WTC11 (cell line): ENCODE data around the gene FHIT. TPM values are rescaled to one million over a fixed set of nuclear protein-coding genes. Genes with fewer than 3 reads are reported as not detected.

Experiments used
- ATAC-seq: fragments of 200-7000 bp; cut with Tn5 transposase; 2 replicates; pipeline ENCODE4 v1.10.0; 2021; ENCODE audit warnings: mild to moderate bottlenecking, moderate library complexity
- CTCF ChIA-PET: fragments of 300-600 bp; sonication (Branson Sonifier 250); formaldehyde crosslinking; loops from one replicate; lab custom pipeline; 2021; ENCODE audit warnings: antibody characterized with exemption; lab: Charles Lee
- POLR2A ChIA-PET: fragments of 350-600 bp; sonication (Branson Sonifier 250); formaldehyde crosslinking; loops from one replicate; lab custom pipeline; 2021; ENCODE audit warnings: antibody characterized with exemption; lab: Charles Lee
- DNase-seq: peaks from one replicate; pipeline ENCODE4 v3.0.0; 2021; ENCODE audit warnings: low spot score
- H3K27ac Mint-ChIP-seq: 2 replicates; pipeline ENCODE4 v1.8.0; 2021; ENCODE audit warnings: mixed read lengths
- H3K27me3 Mint-ChIP-seq: 2 replicates; pipeline ENCODE4 v1.8.0; 2021; ENCODE audit warnings: low read depth, mild to moderate bottlenecking, moderate library complexity, mixed read lengths
- H3K36me3 Mint-ChIP-seq: 2 replicates; pipeline ENCODE4 v1.8.0; 2021; ENCODE audit warnings: mixed read lengths
- H3K4me1 Mint-ChIP-seq: 2 replicates; pipeline ENCODE4 v1.8.0; 2022; ENCODE audit warnings: mixed read lengths
- H3K4me3 Mint-ChIP-seq: 2 replicates; pipeline ENCODE4 v1.8.0; 2021; ENCODE audit warnings: mild to moderate bottlenecking, moderate library complexity, mixed read lengths
- H3K9me3 Mint-ChIP-seq: 2 replicates; pipeline ENCODE4 v1.8.0; 2021; ENCODE audit warnings: mixed read lengths
- ATF2 ChIP-seq: sonication (generic); formaldehyde crosslinking; IDR thresholded peaks from 2 replicates; pipeline ENCODE4 v1.8.1; 2022; ENCODE audit warnings: low read depth, missing genetic modification reagents, borderline replicate concordance
- CTCF ChIP-seq: fragments of 200-600 bp; IDR thresholded peaks from 2 replicates; pipeline ENCODE4 v1.8.0; 2022; ENCODE audit warnings: antibody characterized with exemption
- FOXJ3 ChIP-seq: sonication (generic); formaldehyde crosslinking; IDR thresholded peaks from 2 replicates; pipeline ENCODE4 v1.9.0; 2021; ENCODE audit warnings: missing genetic modification reagents, mild to moderate bottlenecking, borderline replicate concordance
- GTF2I ChIP-seq: fragments of 250-450 bp; sonication (Bioruptor Pico); conservative IDR thresholded peaks from 2 replicates; pipeline ENCODE4 v1.4.0; 2021; ENCODE audit warnings: mild to moderate bottlenecking
- KAT7 ChIP-seq: sonication (generic); formaldehyde crosslinking; IDR thresholded peaks from 2 replicates; pipeline ENCODE4 v1.8.1; 2023; ENCODE audit warnings: missing genetic modification reagents, mild to moderate bottlenecking, borderline replicate concordance
- RORB ChIP-seq: fragments of 250-450 bp; sonication (Bioruptor Pico); IDR thresholded peaks from 2 replicates; pipeline ENCODE4 v1.9.0; 2021; ENCODE audit warnings: mild to moderate bottlenecking
- SMAD3 ChIP-seq: sonication (generic); formaldehyde crosslinking; IDR thresholded peaks from 2 replicates; pipeline ENCODE4 v1.8.0; 2022; ENCODE audit warnings: missing genetic modification reagents, mild to moderate bottlenecking, borderline replicate concordance
- SMAD4 ChIP-seq: sonication (generic); formaldehyde crosslinking; IDR thresholded peaks from 2 replicates; pipeline ENCODE4 v1.8.0; 2022; ENCODE audit warnings: mild to moderate bottlenecking, missing genetic modification reagents
- SOX15 ChIP-seq: fragments of 250-450 bp; sonication (Bioruptor Pico); IDR thresholded peaks from 2 replicates; pipeline ENCODE4 v1.9.0; 2021; ENCODE audit warnings: mild to moderate bottlenecking
- USF1 ChIP-seq: sonication (generic); formaldehyde crosslinking; IDR thresholded peaks from 2 replicates; pipeline ENCODE4 v1.8.0; 2022; ENCODE audit warnings: mild to moderate bottlenecking, missing genetic modification reagents
- ZMAT4 ChIP-seq: fragments of 250-450 bp; sonication (Bioruptor Pico); IDR thresholded peaks from 2 replicates; pipeline ENCODE4 v1.9.0; 2021; ENCODE audit warnings: mild to moderate bottlenecking
- ZNF219 ChIP-seq: sonication (generic); formaldehyde crosslinking; IDR thresholded peaks from 2 replicates; pipeline ENCODE4 v1.8.0; 2023; ENCODE audit warnings: missing genetic modification reagents, mild to moderate bottlenecking, borderline replicate concordance
- ZNF281 ChIP-seq: sonication (generic); formaldehyde crosslinking; IDR thresholded peaks from 2 replicates; pipeline ENCODE4 v1.8.0; 2023; ENCODE audit warnings: mild to moderate bottlenecking, missing genetic modification reagents
- total RNA-seq: library from RNA; stranded (reverse); gene quantifications from 3 replicates; pipeline ENCODE4 v1.2.3, GENCODE V29; 2021
- TF ChIP-seq, protein P1 (sequence below): fragments of 250-450 bp; sonication (Bioruptor Pico); IDR thresholded peaks from 2 replicates; pipeline ENCODE4 v1.9.0; 2021; ENCODE audit warnings: mild to moderate bottlenecking, borderline replicate concordance
- TF ChIP-seq, protein P2 (sequence below): fragments of 250-450 bp; sonication (Bioruptor Pico); IDR thresholded peaks from 2 replicates; pipeline ENCODE4 v1.8.0; 2021; ENCODE audit warnings: mild to moderate bottlenecking

FHIT gene
- total RNA-seq, 1 experiment from 2014 or later = 2.6 TPM

DNA sequence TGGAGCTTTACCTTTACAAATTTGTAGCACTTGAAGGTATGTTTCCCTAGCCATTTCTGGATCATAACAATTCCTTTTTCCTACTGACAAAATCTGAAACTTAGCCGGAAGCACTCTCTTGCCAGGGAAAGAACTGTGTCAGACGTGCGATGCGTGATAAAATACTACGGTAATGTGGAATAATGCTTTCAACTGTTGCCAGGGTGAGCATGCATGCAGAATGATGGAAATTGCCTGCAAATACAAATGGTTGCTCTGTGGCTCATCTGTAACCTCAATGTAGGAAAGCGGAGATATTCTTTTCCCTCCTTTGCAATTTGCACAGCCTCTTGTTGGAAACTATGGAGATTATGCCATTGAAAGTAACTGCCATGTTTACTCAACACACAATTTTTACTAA lies 1464.9 kb downstream of the FHIT start:
- CTCF ChIA-PET = no interaction called here
- ATAC-seq = no peak
- H3K4me1 Mint-ChIP-seq = peaks cover 21% of the 10 kb centered on the region

DNA sequence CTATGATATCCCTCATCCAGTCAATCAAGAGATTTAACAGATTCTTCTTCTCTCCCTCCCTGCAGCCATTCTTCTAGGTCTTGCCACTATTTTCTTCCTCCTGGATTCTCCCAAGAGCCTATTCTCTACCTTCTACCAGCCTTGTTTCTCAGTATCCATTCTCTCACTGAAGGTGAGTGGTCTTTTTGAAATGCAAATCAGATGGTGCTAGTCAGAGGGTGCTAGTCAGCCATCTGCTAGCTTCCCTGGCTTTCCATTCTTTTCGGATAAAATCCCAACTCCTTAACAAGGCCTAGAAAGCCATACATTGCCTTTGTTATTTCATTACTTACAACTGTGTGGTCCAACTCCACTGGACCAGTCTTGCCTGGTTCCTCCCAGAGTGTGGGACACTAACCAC lies 1467.1 kb downstream of the FHIT start:
- POLR2A ChIA-PET = no interaction called here
- no peak for DNase-seq
- no peaks in the 10 kb centered on the region for H3K27me3 Mint-ChIP-seq
- peaks cover 21% of the 10 kb centered on the region for H3K4me1 Mint-ChIP-seq
- no peak overlapping the region for H3K4me3 Mint-ChIP-seq
- peak; percentile 85 for ATAC-seq
- CTCF ChIA-PET = no interaction called here
- peaks cover 6% of the 10 kb centered on the region for H3K9me3 Mint-ChIP-seq
- H3K36me3 Mint-ChIP-seq = no peaks in the 10 kb centered on the region; the same call in 1 of the 2 replicates
- H3K27ac Mint-ChIP-seq = peak overlapping the region; percentile 39
- TF ChIP-seq ZMAT4 (CRISPR knock-in tag) (no peak), FOXJ3 (CRISPR knock-in tag) (no peak), KAT7 (CRISPR knock-in tag) (no peak), SMAD4 (CRISPR knock-in tag) (no peak)
- TF ChIP-seq, protein P1, sequence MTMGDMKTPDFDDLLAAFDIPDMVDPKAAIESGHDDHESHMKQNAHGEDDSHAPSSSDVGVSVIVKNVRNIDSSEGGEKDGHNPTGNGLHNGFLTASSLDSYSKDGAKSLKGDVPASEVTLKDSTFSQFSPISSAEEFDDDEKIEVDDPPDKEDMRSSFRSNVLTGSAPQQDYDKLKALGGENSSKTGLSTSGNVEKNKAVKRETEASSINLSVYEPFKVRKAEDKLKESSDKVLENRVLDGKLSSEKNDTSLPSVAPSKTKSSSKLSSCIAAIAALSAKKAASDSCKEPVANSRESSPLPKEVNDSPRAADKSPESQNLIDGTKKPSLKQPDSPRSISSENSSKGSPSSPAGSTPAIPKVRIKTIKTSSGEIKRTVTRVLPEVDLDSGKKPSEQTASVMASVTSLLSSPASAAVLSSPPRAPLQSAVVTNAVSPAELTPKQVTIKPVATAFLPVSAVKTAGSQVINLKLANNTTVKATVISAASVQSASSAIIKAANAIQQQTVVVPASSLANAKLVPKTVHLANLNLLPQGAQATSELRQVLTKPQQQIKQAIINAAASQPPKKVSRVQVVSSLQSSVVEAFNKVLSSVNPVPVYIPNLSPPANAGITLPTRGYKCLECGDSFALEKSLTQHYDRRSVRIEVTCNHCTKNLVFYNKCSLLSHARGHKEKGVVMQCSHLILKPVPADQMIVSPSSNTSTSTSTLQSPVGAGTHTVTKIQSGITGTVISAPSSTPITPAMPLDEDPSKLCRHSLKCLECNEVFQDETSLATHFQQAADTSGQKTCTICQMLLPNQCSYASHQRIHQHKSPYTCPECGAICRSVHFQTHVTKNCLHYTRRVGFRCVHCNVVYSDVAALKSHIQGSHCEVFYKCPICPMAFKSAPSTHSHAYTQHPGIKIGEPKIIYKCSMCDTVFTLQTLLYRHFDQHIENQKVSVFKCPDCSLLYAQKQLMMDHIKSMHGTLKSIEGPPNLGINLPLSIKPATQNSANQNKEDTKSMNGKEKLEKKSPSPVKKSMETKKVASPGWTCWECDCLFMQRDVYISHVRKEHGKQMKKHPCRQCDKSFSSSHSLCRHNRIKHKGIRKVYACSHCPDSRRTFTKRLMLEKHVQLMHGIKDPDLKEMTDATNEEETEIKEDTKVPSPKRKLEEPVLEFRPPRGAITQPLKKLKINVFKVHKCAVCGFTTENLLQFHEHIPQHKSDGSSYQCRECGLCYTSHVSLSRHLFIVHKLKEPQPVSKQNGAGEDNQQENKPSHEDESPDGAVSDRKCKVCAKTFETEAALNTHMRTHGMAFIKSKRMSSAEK (CRISPR knock-in tag) = no peak
- TF ChIP-seq, protein P2, sequence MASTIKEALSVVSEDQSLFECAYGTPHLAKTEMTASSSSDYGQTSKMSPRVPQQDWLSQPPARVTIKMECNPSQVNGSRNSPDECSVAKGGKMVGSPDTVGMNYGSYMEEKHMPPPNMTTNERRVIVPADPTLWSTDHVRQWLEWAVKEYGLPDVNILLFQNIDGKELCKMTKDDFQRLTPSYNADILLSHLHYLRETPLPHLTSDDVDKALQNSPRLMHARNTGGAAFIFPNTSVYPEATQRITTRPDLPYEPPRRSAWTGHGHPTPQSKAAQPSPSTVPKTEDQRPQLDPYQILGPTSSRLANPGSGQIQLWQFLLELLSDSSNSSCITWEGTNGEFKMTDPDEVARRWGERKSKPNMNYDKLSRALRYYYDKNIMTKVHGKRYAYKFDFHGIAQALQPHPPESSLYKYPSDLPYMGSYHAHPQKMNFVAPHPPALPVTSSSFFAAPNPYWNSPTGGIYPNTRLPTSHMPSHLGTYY = no peak

More for the DNA sequence above, 1464.9 kb downstream of the FHIT start:
- no peak for DNase-seq
- H3K36me3 Mint-ChIP-seq = no peaks in the 10 kb centered on the region; the same call in 1 of the 2 replicates
- peaks cover 3% of the 10 kb centered on the region for H3K9me3 Mint-ChIP-seq
- TF ChIP-seq ZNF219 (CRISPR knock-in tag) = no peak
- no peak for TF ChIP-seq SOX15 (CRISPR knock-in tag)
- TF ChIP-seq CTCF = no peak
- TF ChIP-seq ZNF281 = no peak
- TF ChIP-seq SMAD3 (CRISPR knock-in tag) = no peak
- TF ChIP-seq GTF2I (CRISPR knock-in tag) = no peak
- TF ChIP-seq ATF2 (CRISPR knock-in tag) = no peak
- no peak for TF ChIP-seq RORB (CRISPR knock-in tag)
- no peak for TF ChIP-seq USF1 (CRISPR knock-in tag)
- no peaks in the 10 kb centered on the region for H3K27me3 Mint-ChIP-seq
- H3K27ac Mint-ChIP-seq = no peak overlapping the region
- POLR2A ChIA-PET = no interaction called here
- H3K4me3 Mint-ChIP-seq = no peak overlapping the region
